ENCODE data around the gene DENND2A.

DENND2A gene

DNA sequence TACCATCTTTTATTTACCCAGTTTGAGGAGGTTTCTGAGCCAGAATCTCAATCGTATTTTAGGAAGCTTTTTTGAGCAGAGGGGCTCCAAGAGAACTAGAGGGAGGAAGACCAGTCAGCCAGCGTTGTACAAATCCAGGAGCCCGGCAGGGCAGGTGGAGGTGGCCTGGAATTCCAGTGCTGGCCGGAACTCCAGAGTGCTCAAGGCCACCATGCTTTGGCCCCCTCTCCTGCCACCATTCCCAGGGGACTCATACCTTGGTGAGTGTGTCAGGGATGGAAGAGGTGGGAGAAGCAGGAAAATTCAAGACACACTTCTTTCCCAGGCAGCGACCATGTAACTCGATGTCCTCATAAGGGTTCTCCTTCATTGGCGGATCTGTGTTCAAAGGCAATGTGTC is 55.3 kb downstream of the DENND2A start:
- no peaks in the 10 kb centered on the region for H3F3A ChIP-seq (ENCODE audit: control insufficient read depth, insufficient read depth)
- no peaks in the 10 kb centered on the region for H3K9me2 ChIP-seq (replicated peaks; ENCODE audit: control insufficient read depth, low read length)
- 0 out of 2 replicates have a peak, but pooled peaks cover 3% of the 10 kb centered on the region for H3K27me3 ChIP-seq (ENCODE audit: control insufficient read depth, low read length)
- H3K79me2 ChIP-seq (ENCODE audit: control insufficient read depth, low read length), result no peaks in the 10 kb centered on the region
- H3K36me3 ChIP-seq (ENCODE audit: control insufficient read depth, low read length), result no peaks in the 10 kb centered on the region
- TF ChIP-seq EZH2phosphoT487 (IDR thresholded peaks at IDR 0.05; ENCODE audit: borderline replicate concordance, low read length), result no peak
- TF ChIP-seq, protein P1, sequence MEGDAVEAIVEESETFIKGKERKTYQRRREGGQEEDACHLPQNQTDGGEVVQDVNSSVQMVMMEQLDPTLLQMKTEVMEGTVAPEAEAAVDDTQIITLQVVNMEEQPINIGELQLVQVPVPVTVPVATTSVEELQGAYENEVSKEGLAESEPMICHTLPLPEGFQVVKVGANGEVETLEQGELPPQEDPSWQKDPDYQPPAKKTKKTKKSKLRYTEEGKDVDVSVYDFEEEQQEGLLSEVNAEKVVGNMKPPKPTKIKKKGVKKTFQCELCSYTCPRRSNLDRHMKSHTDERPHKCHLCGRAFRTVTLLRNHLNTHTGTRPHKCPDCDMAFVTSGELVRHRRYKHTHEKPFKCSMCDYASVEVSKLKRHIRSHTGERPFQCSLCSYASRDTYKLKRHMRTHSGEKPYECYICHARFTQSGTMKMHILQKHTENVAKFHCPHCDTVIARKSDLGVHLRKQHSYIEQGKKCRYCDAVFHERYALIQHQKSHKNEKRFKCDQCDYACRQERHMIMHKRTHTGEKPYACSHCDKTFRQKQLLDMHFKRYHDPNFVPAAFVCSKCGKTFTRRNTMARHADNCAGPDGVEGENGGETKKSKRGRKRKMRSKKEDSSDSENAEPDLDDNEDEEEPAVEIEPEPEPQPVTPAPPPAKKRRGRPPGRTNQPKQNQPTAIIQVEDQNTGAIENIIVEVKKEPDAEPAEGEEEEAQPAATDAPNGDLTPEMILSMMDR (IDR thresholded peaks at IDR 0.05; ENCODE audit: low read depth, low read length, poor library complexity, severe bottlenecking), result no peak
- H3K27ac ChIP-seq (ENCODE audit: low read depth, low read length), result no peak overlapping the region
- no peaks in the 10 kb centered on the region for H3K4me1 ChIP-seq (ENCODE audit: control insufficient read depth, low read length)
- no peak overlapping the region for H3K4me3 ChIP-seq (ENCODE audit: low read length)
- no peak overlapping the region for H3K4me2 ChIP-seq (ENCODE audit: low read length)
- no peaks in the 10 kb centered on the region for H3K9me3 ChIP-seq (ENCODE audit: control insufficient read depth, insufficient read depth, low read length)
- H4K20me1 ChIP-seq (ENCODE audit: control insufficient read depth, insufficient read depth, low read depth, low read length), result no peaks in the 10 kb centered on the region

DNA sequence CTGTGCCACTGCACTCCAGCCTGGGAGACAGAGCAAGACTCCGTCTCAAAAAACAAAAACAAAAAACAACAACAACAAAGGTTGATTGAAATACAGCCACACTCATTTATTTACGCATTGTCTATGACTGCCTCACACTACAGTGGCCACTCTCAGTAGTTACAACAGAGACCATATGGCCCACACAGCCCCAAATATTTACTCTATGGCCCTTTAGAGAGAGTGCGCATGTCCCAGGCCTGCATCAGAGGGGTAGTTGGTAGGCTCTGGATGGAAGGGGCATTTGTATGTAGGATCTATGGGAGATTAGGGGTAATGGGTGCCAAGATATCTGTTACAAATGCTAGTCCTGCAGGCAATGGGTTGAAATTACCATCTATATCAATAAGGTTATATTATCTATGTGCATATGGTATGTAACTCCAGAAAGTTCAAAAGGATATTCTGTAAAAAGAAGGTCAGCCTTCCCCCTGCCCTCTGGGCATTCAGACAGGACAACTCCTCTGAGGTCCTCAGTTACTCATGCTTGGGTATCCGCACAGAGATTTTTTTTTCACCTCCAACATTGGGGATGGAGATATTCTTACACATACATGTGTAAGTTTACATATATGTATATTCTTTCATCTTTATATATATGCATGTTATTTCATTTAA is 56.3 kb downstream of the DENND2A start:
- no peak for TF ChIP-seq EZH2phosphoT487 (IDR thresholded peaks at IDR 0.05; ENCODE audit: borderline replicate concordance, low read length)
- TF ChIP-seq, protein P1 (IDR thresholded peaks at IDR 0.05; ENCODE audit: low read depth, low read length, poor library complexity, severe bottlenecking), result no peak
- Histone ChIP-seq H3K27me3 (ENCODE audit: control insufficient read depth, low read length) (0 out of 2 replicates have a peak, but pooled peaks cover 3% of the 10 kb centered on the region), H3F3A (ENCODE audit: control insufficient read depth, insufficient read depth) (no peaks in the 10 kb centered on the region), H3K9me3 (ENCODE audit: control insufficient read depth, insufficient read depth, low read length) (no peaks in the 10 kb centered on the region), H3K36me3 (ENCODE audit: control insufficient read depth, low read length) (no peaks in the 10 kb centered on the region), H3K9me2 (replicated peaks; ENCODE audit: control insufficient read depth, low read length) (no peaks in the 10 kb centered on the region), H3K4me2 (ENCODE audit: low read length) (no peak overlapping the region), H3K79me2 (ENCODE audit: control insufficient read depth, low read length) (no peaks in the 10 kb centered on the region), H4K20me1 (ENCODE audit: control insufficient read depth, insufficient read depth, low read depth, low read length) (no peaks in the 10 kb centered on the region), H3K4me3 (ENCODE audit: low read length) (no peak overlapping the region), H3K4me1 (ENCODE audit: control insufficient read depth, low read length) (no peaks in the 10 kb centered on the region), H3K27ac (ENCODE audit: low read depth, low read length) (no peak overlapping the region)

DNA sequence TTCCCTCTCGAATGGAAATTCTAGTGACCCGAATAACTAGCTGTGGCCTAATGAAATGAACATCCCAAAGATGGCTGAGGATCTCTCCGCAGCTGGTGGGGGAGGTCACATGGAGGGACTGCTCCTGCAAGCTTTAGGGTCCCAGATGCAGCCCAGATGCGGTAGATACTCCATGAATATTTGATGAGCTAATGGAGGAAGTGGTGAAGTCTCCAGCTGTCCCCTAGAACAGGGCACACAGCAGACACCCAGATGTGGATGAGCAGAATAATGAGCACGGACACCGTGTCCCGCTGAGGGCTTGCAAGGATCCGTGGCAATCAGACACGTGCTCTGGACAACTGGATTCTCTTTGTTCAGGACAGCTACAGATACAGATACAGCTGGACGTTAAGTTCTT is 59.2 kb downstream of the DENND2A start:
- Histone ChIP-seq H3K4me3 (ENCODE audit: low read length) (no peak overlapping the region), H3K36me3 (ENCODE audit: control insufficient read depth, low read length) (no peaks in the 10 kb centered on the region), H3K9me3 (ENCODE audit: control insufficient read depth, insufficient read depth, low read length) (no peaks in the 10 kb centered on the region), H3K9me2 (replicated peaks; ENCODE audit: control insufficient read depth, low read length) (no peaks in the 10 kb centered on the region), H3F3A (ENCODE audit: control insufficient read depth, insufficient read depth) (no peaks in the 10 kb centered on the region), H4K20me1 (ENCODE audit: control insufficient read depth, insufficient read depth, low read depth, low read length) (no peaks in the 10 kb centered on the region), H3K4me1 (ENCODE audit: control insufficient read depth, low read length) (no peaks in the 10 kb centered on the region), H3K79me2 (ENCODE audit: control insufficient read depth, low read length) (no peaks in the 10 kb centered on the region), H3K27ac (ENCODE audit: low read depth, low read length) (no peak overlapping the region), H3K27me3 (ENCODE audit: control insufficient read depth, low read length) (peaks cover 6% of the 10 kb centered on the region), H3K4me2 (ENCODE audit: low read length) (no peak overlapping the region)
- TF ChIP-seq EZH2phosphoT487 (IDR thresholded peaks at IDR 0.05; ENCODE audit: borderline replicate concordance, low read length), result no peak
- TF ChIP-seq, protein P1 (IDR thresholded peaks at IDR 0.05; ENCODE audit: low read depth, low read length, poor library complexity, severe bottlenecking), result no peak

Measured in DOHH2 (cell line).